GM12874 (cell line): Measurements from ENCODE around the gene LETMD1.

ENCODE experiments used
- TF ChIP-seq, protein P1 (sequence below): IDR thresholded peaks from 2 replicates; pipeline ENCODE4 v1.5.1; 2011; ENCODE audit warnings: low read depth, mild to moderate bottlenecking, control low read depth, low read length, moderate library complexity; ENCODE audit not compliant: insufficient read depth

LETMD1 gene

GRCh38 chr12:51019927-51020326 is 28.2 kb upstream of the LETMD1 start:
- TF ChIP-seq, protein P1, sequence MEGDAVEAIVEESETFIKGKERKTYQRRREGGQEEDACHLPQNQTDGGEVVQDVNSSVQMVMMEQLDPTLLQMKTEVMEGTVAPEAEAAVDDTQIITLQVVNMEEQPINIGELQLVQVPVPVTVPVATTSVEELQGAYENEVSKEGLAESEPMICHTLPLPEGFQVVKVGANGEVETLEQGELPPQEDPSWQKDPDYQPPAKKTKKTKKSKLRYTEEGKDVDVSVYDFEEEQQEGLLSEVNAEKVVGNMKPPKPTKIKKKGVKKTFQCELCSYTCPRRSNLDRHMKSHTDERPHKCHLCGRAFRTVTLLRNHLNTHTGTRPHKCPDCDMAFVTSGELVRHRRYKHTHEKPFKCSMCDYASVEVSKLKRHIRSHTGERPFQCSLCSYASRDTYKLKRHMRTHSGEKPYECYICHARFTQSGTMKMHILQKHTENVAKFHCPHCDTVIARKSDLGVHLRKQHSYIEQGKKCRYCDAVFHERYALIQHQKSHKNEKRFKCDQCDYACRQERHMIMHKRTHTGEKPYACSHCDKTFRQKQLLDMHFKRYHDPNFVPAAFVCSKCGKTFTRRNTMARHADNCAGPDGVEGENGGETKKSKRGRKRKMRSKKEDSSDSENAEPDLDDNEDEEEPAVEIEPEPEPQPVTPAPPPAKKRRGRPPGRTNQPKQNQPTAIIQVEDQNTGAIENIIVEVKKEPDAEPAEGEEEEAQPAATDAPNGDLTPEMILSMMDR, result no peak

GRCh38 chr12:51020448-51021182 is 27.5 kb upstream of the LETMD1 start:
- TF ChIP-seq, protein P1, result no peak

- TF ChIP-seq, protein P1, result no peak
Measured at GRCh38 chr12:51021694-51022093, 26.4 kb upstream of the LETMD1 start.

- TF ChIP-seq, protein P1, result no peak
Measured at GRCh38 chr12:51023625-51024382, 24.3 kb upstream of the LETMD1 start.

- TF ChIP-seq, protein P1, result no peak
Measured at GRCh38 chr12:51025338-51025835, 22.7 kb upstream of the LETMD1 start.

DNA sequence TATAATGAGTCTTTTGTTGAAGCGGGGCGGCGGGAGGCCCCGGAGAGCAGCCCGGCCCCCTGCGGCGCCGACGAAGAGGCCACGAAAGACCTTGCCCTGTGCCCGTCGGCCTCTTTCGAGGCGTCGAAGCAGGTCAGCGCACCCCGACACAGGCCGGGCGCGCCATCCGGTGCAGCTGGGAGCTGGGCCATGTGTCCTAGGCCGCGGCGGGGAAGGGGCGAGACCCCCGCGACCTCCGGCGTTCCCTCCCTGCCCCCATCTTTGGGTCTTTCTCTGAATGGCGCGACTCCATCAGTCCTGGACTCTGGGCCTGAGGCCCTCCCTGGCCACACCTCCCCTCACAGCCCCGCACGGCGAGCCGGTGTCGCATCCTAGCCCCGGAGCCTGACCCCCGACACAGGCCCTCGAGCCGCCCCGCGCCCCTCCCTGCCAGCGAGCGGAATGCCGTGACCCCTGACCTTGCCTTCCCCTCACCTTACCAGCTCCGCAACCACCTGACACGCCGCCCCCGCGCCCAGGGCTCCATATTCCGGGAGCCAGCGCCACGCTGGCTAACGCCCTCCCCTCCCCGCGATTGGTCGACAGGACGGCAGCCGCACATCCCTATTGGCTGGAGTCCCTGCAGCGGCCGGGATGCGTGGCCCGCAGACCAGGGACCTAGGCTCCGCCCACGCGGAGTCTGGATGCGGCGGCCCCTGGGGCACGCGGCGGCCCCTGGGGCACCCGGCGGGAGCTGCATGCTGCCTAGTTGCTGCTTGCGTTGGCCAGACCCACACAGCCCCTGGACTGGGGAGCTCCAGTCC is 22.1 kb upstream of the LETMD1 start, which contains the start of gene SLC11A2:
TSS of gene SLC11A2 (minus strand) at position 549 of the 803 bp plus-strand sequence. CDS start 15,656 bp downstream, outside the sequence.
- TF ChIP-seq, protein P1, result peak; percentile 10; the same call in 1 of the 2 replicates
